HG03469 (cell line): ENCODE results near the gene DENND1A.
"Not testable (repeated sequence)": the region's sequence is repeated elsewhere in the genome, so short reads cannot be mapped to it uniquely, and the experiment has no call there.

Source experiments
- ATAC-seq: cut with Tn5 transposase; IDR thresholded peaks from one replicate; pipeline ENCODE4 v1.9.1; 2021; ENCODE audit warnings: mild to moderate bottlenecking, moderate library complexity, moderate number of reproducible peaks; ENCODE audit not compliant: unreplicated experiment

The DENND1A gene

DNA sequence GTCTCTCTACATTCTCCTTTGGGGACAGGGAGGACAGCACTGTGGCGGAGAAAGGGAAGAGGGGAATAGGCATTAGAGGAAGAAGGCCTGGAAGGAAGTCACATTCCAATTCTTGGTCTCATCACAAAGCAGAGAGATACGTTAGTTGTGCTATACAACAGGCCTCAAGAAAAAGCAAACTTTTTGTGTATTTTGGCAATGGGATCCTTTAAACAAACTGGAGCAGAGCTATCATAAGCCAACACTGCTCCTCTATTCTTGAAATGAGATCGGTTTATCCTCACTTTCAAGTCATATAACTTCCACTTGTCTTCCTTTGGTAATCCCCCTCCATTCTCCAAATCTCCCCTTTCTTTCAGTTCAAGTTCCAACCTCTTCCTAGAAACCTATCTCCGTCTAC is 6.5 kb downstream of the DENND1A start:
- ATAC-seq: no peak

- no peak for ATAC-seq
Observed at GRCh38 chr9:123922911-123923310, 7.0 kb downstream of the DENND1A start.

DNA sequence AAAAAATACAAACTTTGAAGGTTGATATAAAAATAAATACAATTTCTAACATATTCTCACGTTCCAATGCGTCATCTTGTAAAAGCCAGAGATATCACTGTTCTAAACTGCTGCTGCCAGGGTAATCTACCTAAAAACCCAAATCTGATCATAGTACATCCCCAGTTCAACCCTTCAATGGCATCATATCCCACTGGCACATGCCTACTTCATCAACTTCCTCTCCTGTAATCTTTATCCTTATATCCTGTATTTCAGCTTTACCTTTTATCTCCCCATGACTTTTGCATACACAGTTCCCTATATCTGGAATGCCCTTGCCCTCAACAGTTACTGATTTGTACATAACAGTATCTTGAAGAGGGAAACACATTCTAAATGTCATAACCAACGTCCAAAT is 7.5 kb downstream of the DENND1A start:
- no peak for ATAC-seq

DNA sequence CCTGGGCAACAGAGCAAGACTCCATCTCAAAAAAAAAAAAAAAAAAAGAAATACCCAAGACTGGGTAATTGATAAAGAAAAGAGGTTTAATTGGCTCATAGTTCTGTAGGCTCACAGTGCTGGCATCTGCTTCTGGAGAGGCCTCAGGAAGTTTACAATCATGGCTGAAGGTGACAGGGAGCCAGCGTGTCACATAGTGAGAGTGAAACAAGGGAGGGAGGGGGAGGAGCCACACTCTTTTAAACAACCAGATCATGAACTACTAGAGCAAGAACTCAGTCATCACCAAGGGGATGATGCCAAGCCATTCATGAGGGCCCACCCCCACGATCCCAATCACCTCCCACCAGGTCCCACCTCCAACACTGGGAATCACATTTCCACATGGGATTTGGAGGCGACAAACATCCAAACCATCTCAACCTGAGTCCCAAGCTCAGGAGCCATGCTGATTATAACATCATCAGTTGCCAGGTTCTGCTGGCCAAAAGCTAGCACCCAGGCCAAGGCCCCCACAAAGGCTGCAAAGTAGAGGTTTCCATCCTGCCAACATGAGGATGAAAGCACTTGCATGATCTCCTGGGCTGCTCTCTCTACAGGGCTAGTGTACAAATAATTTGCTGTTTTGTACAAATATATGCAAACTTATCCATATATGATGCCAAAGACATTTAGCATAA is 15.3 kb downstream of the DENND1A start:
- no peak for ATAC-seq

- no peak for ATAC-seq
Observed at GRCh38 chr9:123912167-123912897, 17.6 kb downstream of the DENND1A start.

DNA sequence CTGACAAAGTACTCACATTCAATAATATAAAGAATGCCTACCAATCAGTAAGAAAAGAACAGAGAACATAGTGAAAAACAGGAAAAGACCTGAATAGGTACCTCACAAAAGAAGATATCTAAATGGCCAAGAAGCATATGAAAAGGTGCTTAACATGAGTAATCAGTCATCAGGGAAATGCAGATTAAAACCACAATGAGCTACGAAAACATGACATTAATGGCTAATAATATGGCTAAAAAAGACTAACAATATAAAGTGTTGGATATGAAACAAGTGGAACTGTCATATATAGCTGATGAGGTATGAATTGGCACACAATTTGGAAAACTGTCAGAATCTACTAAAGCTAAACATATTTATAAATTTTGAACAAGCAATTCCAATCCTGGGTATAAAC is 18.9 kb downstream of the DENND1A start:
- ATAC-seq: no peak

- not testable (repeated sequence) for ATAC-seq
Observed at GRCh38 chr9:123909192-123909591, 20.7 kb downstream of the DENND1A start.

DNA sequence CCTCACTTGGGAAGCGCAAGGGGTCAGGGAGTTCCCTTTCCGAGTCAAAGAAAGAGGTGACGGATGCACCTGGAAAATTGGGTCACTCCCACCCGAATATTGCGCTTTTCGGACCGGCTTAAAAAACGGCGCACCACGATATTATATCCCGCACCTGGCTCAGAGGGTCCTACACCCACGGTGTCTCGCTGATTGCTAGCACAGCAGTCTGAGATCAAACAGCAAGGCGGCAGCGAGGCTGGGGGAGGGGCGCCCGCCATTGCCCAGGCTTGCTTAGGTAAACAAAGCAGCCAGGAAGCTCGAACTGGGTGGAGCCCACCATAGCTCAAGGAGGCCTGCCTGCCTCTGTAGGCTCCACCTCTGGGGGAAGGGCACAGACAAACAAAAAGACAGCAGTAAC is 26.4 kb downstream of the DENND1A start:
- ATAC-seq: not testable (repeated sequence)

GRCh38 chr9:123894822-123895221 is 35.1 kb downstream of the DENND1A start:
- ATAC-seq: no peak

DNA sequence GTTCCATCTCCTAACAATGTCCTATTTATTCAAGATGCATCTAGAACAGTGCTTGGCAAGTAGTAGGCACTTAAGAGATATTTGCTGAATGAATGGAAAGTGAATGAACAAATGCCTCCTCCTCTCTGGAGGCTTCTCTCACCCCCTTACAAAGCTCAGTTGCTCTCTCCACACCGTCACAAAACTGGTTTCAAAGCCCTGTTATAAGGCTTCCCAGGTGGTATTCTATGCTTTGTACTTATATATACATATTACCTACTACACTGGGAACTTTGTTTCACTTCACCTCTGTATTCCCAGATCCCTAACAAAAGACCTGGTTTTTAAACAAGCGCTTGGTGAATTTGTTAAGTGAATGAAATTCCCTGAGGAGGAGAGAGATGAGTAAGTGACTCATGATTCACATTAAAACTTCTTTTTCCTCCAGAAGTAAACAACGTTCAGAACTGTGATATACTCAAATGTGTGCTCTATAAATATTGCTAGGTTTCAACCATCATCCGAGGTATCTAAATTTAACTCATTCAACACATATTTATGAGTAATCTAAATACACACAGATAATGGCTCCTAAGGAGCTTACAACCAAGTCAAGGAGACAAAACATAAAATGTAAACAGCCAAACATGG is 36.0 kb downstream of the DENND1A start:
- ATAC-seq: no peak

GRCh38 chr9:123893115-123893514 is 36.8 kb downstream of the DENND1A start:
- ATAC-seq: no peak

GRCh38 chr9:123887837-123888236 is 42.1 kb downstream of the DENND1A start:
- ATAC-seq: no peak

GRCh38 chr9:123885834-123886233 is 44.1 kb downstream of the DENND1A start:
- ATAC-seq: not testable (repeated sequence)

DNA sequence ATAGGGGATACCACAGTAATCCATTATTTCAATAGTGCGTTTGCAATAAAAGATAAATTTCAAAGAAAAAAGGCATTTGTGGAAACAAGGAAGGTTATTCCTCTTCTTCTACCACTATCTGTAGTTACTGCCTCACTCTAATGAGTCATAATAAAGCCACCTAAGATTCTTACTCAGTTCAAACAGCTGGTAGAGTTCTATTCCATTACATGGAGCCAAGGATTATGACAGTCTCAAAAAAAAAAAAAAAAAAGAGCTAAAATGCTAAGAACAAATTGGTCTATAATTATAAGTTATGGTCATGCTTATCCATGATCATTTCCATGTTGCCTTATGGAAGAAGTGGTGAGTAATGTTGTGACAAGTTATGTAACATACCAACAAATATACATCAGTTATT is 46.3 kb downstream of the DENND1A start:
- ATAC-seq: no peak

- ATAC-seq: no peak
Observed at GRCh38 chr9:123881604-123882003, 48.3 kb downstream of the DENND1A start.

GRCh38 chr9:123880420-123880819 is 49.5 kb downstream of the DENND1A start:
- no peak for ATAC-seq

DNA sequence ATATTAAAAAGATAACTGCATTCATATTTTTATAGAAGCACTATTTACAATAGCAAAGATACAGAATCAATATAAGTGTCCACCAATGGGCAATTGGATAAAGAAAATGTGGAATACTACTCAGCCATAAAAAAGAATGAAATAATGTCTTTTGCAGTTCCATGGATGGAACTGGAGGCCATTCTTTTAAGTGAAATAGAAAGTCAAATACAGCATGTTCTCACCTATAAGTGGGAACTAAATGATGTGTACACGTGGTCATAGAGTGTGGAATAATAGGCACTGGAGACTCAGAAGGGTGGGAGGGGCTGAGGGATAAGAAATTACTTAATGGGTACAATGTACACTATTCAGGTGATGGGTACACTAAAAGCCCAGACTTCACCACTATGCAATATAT is 53.2 kb downstream of the DENND1A start:
- ATAC-seq: no peak

DNA sequence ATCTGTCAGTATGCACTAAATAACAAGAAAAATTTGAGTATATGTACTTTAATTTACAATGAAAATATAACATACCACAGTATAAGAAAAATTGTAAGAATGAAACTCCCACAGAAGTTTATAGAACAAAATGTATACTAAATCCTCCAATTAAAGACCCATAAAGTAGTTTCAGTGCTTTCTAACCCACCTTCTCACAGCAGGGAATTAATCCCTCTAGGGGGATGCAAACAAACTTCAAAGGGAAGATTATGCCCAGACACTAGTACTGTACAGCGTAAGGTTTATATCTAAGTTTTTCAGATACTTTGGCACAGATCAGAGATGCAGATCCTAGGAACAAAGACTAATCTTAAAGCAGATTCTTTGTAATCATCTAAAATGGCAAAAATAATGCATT is 57.2 kb downstream of the DENND1A start:
- no peak for ATAC-seq

GRCh38 chr9:123871781-123872180 is 58.1 kb downstream of the DENND1A start:
- ATAC-seq: no peak

DNA sequence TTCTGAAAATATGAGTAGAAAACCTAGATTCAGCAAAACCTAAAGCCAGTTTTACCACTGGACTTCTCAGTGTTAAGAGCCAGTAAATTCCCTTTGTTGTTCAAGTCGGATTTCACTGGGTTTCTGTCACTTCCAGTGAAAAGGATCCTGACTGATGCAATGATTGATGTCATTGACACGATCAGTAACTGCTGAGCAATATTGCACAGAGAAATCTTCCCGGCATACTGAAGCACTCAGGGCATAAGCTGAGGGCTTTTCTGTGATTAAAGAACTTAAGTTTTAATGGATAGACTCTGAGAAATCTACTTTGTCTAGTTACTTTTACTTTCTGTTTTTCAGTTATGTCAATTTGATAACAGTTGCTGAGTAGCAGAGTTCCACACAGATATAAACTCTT is 61.9 kb downstream of the DENND1A start:
- ATAC-seq: no peak

DNA sequence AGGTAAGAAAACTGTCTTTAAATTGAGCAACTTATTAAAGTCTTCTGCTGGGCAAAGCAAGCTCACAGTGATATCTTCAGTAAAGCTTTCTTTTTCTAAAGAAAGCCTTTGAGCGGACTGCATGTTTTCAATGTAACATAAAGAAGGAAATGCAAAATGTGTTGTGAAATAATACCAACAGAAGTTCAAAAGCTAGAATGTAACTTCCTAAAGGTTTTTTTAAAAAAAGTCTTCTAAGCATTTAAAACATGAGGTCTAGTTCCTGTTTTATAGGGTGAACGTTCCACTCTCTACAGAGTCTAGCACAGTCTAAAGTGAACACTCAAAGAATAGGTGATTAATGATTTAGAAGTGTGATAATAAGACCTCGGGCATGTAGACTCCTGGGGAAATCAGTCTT is 62.9 kb downstream of the DENND1A start:
- no peak for ATAC-seq

DNA sequence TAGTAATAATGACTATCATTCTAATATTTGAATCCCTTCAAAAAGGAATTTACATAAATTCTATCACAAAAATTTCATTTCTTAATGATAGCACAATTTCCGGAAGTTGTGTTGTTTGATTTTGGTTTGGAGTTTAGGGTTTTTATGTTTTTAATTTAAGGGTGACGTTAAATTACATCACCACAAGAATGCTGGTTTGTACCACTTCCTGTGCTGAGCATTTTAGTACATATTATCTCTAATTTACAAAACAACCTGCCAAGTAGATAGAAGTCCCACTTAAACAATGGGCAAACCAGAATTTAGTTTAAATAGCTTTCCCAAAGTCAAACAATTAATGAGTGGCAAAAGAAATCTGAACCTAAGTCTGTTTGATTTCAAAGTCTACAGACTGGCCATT is 63.4 kb downstream of the DENND1A start:
- no peak for ATAC-seq
